HG03097 (cell line): ENCODE data around the gene ABL2.
"Not testable (repeated sequence)": the region's sequence is repeated elsewhere in the genome, so short reads cannot be mapped to it uniquely, and the experiment has no call there.

Experiments
- ATAC-seq: cut with Tn5 transposase; IDR thresholded peaks from one replicate; pipeline ENCODE4 v1.9.1; 2021; ENCODE audit not compliant: unreplicated experiment, low FRiP score

ABL2 gene

GRCh38 chr1:179229214-179230140 lies at the start of gene ABL2:
ABL2 (minus strand) TSS chr1:179229677; CDS start chr1:179229397, 280 bp downstream.
- peak; percentile 49 for ATAC-seq

DNA sequence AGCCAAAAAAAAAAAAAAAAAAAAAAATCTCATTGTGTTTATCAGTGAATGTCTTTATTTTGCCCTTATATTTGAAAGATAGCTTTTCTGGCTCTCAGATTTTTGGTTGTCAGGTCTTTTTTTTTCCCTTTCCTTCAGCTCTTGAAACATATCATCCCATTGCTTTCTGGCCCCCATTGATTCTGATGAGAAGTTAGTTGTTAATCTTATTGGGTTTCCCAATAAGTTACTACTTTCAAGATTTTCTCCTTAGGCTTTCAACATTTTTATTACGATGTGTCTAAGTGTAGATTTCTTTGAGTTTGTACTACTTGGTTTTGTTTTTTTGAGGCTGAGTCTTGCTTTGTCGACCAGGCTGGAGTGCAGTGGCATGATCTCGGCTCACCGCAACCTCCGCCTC lies 49.4 kb upstream of the ABL2 start:
- no peak for ATAC-seq

DNA sequence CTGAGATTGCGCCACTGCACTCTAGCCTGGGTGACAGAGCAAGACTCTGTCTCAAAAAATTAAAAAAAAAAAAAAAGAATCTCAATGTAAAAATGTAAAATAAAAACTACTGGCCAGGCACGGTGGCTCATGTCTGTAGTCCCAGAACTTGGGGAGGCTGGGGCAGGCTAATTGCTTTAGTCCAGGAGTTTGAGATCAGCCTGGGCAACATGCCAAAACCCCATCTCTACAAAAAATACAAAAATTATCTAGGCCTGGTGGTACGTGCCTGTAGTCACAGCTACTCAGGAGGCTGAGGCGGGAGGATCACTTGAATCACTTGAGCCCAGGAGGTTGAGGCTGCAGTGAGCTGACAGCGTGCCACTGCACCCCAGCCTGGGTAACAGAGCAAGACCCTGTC lies 44.9 kb upstream of the ABL2 start:
- ATAC-seq: not testable (repeated sequence)

DNA sequence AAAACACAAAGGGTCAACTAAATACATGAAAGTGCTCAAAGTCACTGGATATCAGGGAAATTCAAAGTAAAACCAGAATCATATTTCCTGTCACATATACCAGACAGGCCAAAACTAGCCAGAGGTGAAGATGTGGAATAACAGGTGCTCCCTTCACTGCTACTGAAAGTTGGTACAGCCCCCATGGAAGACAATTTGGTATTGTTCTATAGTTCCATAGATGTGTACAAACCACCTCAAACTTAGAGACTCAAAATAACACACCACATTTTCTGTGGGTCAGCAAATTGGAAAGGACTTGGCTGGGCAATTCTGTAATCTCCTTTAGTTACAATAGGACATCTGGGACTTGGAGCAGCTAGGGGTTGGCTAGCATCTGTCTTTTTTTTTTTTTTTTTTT lies 39.6 kb upstream of the ABL2 start:
- ATAC-seq: no peak

GRCh38 chr1:179264507-179264906 lies 35.0 kb upstream of the ABL2 start:
- no peak for ATAC-seq

DNA sequence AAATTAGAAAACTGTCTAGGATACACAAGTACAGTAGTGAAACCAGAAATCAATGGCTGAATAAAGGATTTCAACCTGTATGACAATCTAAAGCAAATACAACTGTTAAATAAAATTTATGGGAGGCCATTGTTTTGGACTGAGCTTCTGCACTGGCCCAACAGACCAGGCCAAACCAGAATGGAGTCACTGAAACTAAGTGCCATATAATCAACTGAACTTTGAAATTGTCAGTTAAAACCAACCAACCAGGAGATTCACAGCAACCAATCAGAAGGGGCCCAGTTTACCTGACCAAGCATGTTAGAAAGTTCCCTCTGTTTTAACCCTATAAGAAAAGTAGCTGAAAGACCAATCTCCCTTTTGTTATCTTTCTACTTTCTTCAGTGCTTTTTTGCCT lies 33.6 kb upstream of the ABL2 start:
- no peak for ATAC-seq

DNA sequence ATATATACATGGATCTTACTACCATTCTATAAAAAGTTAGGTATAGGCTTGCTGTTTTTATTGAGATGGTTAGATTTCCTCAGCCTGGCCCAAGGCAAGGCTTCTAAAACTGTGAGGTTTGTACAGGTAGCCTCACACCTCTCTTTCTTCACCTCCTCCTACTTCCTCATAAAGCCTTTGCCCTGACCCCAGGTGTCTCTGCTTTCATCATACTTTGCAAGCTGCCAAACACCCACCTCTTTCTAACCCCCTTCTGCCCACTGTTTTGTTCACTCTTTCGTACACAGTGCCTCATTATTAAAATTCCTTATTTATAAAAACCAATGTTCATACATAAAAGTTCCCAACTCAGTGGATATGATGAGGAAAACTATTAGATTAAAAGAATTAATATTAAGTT lies 32.7 kb upstream of the ABL2 start:
- no peak for ATAC-seq

- no peak for ATAC-seq
These were observed 24.0 kb upstream of the ABL2 start for GRCh38 chr1:179253286-179253972.

DNA sequence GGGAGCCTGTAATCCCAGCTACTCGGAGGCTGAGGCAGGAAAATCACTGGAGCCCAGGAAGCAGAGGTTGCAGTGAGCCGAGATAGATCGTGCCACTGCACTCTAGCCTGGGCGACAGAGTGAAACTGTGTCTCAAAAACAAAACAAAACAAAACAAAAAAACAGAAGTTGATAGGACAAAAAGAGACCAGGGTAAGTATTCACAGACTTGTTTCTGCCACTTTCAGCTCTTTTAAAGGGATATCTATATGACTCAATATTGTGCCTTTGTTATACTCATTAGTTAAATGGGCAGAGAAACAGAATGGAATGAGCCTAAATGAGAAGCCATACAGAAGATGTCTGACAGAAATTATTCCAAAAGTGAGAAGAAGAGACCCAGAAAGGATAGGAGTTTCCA lies 23.1 kb upstream of the ABL2 start:
- no peak for ATAC-seq

- ATAC-seq: no peak
These were observed 22.2 kb upstream of the ABL2 start for GRCh38 chr1:179251675-179252074.

DNA sequence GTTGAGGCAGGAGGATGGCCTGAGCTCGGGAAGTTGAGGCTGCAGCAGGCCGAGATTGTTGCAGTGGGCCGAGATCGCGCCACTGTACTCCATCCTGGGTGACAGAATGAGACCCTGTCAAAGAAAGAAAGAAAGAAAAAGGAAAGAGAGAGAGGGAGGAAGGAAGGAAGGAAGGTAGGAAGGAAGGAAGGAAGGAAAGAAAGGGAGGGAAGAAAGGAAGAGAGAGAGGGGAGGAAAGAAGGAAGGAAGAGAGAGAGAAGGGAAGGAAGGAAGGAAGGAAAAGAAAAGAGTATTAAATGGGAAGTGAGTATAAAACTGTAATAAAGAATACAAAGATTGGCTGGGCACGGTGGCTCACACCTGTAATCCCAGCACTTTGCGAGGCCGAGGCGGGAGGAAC lies 18.4 kb upstream of the ABL2 start:
- no peak for ATAC-seq

- not testable (repeated sequence) for ATAC-seq
These were observed 15.9 kb upstream of the ABL2 start for GRCh38 chr1:179245426-179245825.

- ATAC-seq: no peak
These were observed 12.1 kb upstream of the ABL2 start for GRCh38 chr1:179241530-179242097.

DNA sequence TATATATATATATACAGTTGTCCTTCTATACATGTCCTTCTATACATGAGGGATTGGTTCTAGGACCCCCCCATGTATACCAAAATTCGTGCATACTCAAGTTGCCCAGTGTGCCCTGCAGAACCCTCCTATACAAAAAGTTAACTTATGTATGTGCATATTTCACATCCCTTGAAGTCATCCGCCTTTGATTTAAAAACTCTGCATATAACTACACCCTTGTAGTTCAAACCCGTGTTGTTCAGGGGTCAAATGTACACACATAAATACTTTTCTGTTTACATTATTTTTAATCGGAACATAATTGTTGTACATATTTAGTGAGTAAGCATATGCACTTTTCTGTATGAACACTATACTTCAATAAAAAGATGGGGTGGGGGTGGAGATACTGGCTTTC lies 7.7 kb upstream of the ABL2 start:
- no peak for ATAC-seq

- ATAC-seq: no peak
These were observed 5.4 kb upstream of the ABL2 start for GRCh38 chr1:179234863-179235262.

DNA sequence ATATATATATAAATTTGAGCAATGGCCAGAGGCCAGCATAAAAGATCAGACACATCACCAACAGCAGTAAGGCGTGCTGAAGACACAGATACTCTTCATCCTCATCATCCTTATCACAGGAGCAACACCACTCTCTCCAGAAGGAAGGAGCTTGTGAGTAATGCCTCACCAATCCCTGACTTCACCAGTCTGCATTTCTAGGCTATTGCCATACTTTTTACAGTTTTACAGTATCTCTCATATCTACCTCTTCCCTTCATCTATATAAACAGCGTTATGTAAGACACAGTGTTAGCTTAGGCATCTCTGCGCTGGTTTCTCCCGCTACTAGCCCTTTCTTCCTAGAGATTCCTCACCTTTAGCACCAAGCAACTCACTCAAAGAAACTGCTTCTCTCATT lies 2.4 kb upstream of the ABL2 start:
- no peak for ATAC-seq

DNA sequence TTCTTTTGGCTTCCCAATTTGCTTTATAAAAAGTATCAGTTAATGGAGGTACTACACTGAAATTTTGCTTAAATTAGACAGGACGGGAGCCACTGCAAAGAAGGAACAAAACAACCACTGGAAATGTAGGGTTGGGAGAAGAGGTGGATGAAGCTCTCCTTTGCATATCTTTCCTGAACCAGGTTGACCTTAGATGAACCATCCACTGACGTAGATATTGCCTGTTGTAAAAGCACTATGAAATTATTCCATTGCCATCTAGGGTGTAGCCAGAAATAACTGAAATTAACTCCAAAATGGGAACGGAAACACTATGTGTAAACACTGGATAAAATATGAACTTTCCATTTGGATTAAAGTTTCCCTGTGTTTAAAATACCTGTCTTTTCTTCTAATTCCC lies 1.2 kb upstream of the ABL2 start:
- ATAC-seq: no peak

DNA sequence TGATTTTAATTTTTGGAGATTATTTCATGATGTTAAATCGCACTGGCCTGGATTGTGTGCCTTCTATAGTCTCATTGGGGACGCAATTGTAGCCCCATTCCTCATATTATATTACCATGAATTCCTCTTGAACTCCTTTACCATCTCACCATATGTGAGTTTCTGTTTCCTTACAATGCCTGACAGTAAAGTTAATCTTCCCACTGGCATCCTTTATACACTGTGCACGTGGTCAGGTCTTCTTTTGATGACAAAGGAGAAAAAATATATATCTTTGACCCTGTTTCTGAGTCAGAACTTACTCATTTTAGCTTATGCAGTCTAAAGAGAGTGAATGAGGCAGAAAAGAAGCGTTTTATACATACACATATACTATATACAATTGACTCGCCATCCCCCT lies 774 bp upstream of the ABL2 start:
- no peak for ATAC-seq

- ATAC-seq: peak; percentile 40
These were observed 679 bp downstream of the ABL2 start for GRCh38 chr1:179228783-179229213.

- no peak for ATAC-seq
These were observed 2.7 kb downstream of the ABL2 start for GRCh38 chr1:179226738-179227137.

DNA sequence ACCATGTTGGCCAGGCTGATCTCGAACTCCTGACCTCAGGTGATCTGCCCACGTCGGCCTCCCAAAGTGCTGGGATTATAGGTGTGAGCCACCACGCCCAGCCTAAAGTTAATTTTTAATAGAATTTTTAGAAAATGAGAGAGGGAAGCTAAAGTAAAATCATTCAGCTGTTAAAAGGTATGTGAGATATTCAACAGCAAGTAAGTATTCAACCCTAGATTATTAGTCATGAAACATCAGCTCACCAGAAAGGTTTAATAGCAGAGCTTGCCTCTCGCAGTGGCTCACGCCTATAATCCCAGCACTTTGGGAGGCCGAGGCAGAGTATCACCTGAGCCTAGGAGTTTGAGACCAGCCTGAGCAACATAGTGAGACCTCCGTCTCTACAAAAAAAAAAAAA lies 5.0 kb downstream of the ABL2 start:
- not testable (repeated sequence) for ATAC-seq
